Astrocyte of the hippocampus (primary cell): Measurements from ENCODE around the gene AUH.
"Not testable (repeated sequence)": the region's sequence is repeated elsewhere in the genome, so short reads cannot be mapped to it uniquely, and the experiment has no call there.

ENCODE experiments used
- DNase-seq: peaks from one replicate; pipeline ENCODE4 v3.0.0; 2011; ENCODE audit warnings: low read depth, low spot score

Gene AUH, protein sequence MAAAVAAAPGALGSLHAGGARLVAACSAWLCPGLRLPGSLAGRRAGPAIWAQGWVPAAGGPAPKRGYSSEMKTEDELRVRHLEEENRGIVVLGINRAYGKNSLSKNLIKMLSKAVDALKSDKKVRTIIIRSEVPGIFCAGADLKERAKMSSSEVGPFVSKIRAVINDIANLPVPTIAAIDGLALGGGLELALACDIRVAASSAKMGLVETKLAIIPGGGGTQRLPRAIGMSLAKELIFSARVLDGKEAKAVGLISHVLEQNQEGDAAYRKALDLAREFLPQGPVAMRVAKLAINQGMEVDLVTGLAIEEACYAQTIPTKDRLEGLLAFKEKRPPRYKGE

DNA sequence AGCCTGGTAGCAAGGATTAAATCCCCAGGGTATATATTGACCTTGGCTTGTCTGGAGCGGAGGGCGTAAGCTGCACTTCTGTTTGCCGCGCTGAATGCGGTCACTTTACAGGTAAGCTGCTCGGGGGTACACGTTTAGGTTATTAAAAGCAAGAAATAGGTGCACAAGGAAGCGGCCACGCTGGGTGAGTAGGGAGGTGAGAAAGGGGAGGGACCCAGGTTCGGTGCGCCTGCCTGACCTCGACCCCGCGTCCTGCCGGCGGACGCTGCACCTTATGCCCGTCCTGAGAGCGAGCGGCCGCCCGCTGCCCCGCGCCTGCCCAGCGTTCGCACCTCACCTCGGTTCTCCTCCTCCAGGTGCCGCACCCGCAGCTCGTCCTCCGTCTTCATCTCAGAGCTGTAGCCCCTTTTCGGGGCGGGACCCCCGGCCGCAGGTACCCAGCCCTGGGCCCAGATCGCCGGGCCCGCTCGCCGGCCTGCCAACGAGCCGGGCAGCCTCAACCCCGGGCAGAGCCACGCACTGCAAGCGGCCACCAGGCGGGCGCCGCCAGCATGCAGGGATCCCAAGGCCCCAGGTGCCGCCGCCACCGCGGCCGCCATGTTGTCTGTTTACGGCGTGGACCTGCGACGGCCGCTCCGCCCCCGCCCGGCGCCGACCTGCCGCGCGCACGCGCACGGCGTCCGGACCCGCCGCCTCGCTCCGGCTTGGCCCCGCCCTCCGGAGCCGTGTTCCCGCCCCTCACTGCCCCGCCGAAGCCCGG, at the start of gene AUH:
TSS of gene AUH (minus strand) at position 628 of the 760 bp plus-strand sequence. CDS start at position 599, 29 bp downstream.
- DNase-seq: peak; percentile 95

DNA sequence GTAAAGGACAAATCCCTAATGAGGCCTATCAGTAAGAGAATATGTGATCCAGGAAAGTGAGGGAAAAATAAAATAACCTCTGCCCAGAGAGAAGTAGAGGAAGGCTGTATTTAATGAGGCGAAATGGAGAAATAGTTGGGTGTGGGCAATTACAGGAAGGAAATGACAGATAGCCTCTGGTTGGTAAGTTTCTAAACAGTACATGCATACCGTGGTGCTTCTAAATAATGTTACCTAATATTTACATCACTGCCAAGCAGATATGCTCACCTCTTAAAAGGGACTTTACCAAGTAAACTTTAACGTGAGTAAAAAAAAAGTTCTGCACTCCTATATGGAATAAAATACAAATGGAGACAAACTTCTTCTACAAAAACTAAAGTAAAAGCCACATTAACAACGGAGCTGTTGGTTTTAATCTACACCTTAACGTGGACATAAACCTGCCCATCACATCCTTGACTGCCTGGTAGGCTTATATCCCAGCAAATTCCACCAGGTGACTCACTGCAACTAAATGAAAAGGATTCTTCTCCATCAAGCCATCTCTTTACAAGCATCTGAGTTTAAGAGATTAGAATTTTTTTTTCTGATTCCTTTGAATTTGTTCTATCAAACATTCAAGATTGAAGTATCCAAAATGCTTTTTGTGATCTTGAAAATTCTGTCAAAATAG, 49.5 kb upstream of the AUH start:
- DNase-seq: no peak

DNA sequence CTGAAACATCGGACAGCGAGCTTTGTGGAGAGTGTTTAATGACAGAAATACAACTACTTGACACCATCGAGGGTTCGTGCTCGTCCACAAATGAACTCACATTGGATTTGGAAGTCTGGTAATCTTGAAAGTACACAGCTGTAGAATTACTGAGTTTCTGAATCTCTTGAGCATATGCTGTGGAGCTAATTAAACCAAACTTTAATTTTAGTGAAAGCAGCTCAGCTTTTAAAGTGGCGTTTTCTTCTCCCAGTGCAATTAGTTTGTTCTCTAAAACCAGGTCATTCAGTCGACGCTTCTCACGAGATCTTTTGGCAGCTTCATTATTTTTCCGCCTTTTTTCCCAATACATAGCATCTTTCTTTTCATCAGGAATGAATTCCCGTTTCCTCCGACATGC, 48.4 kb upstream of the AUH start:
- no peak for DNase-seq

DNA sequence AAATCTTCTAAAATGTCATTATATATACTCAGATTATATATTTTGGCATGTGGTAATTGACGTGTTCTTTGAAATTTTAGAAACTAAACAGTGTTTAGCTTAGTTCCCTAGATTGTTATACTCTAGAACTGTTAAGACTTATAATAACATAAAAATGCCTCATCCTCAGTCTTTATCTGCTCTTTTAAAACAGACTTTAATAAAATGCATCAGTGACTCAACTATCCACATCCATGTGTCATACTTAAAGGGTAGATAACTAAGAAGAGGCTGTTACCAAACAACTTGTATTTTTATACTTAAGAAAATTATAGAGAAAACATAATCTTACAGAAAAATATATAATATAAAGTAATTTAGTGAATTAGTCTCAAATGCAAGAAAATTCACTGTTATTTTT, 46.8 kb upstream of the AUH start:
- no peak for DNase-seq

DNA sequence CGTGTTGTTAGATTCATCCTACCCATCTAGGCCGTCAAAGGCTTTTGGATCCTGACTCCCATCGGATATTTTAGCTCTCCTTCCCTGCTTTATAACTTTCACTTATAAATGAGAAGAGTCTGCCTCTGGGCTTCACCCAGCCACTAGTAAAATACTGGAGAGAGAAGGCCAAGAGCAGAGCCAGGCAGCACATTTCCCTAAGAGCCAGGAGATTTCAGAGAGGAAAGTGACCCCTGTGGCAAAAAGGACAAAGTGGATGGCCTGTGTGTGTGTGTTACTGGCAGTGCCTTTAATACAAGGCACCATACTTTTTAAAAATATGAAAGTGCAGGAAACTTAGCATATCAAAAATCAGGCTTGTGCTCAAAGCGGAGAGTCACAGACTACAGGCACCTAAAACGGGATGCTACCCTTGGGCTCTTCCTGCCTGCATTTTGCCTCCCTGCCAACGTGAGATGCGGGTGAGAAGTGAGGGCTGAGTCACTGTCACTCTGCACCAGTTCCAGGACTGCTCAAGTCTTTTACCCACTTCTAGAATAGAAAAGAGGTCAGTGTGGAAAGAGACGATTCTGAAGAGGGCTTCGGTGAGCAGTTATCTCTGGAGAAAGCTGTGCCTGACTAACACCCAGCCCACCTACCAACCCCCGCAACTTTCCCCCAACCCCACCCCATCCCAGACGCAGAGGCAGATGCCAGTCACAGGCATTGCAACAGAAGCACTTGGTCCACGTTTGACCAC, 46.0 kb upstream of the AUH start:
- no peak for DNase-seq

DNA sequence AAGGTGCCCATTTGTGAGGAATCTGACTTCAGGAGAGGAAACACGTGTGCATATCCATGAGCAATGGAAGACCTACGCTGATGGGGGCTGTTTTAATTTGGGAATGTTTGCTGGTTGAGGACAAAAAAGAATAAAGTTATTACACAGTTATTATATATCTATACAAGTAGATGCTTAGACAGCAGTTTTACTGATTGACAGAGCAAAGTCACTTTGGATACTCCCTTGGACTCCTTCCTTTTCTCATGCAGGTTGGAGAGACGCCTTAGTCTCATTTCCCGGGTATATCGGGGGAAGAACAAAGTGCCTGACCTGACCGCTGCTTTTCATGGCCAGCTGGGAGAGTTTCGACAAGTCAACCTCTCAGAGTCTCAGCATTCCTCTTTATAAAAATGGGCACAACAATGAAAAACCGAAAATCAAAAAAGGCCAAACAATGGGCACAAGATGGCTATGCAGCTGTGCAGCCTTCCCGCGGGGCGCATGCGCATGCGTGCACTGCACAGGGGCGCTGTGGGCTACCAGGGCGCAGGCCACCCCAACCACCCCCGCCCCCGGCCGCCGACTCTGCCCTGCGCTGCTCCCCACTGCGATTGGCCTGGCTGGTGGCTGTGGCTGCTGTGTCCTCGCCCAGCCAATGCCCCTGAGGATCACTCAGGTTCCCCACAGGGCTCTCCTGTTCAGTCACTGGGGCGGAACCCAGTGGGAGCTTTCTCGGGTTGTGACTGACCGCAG, 43.8 kb upstream of the AUH start:
- no peak for DNase-seq

DNA sequence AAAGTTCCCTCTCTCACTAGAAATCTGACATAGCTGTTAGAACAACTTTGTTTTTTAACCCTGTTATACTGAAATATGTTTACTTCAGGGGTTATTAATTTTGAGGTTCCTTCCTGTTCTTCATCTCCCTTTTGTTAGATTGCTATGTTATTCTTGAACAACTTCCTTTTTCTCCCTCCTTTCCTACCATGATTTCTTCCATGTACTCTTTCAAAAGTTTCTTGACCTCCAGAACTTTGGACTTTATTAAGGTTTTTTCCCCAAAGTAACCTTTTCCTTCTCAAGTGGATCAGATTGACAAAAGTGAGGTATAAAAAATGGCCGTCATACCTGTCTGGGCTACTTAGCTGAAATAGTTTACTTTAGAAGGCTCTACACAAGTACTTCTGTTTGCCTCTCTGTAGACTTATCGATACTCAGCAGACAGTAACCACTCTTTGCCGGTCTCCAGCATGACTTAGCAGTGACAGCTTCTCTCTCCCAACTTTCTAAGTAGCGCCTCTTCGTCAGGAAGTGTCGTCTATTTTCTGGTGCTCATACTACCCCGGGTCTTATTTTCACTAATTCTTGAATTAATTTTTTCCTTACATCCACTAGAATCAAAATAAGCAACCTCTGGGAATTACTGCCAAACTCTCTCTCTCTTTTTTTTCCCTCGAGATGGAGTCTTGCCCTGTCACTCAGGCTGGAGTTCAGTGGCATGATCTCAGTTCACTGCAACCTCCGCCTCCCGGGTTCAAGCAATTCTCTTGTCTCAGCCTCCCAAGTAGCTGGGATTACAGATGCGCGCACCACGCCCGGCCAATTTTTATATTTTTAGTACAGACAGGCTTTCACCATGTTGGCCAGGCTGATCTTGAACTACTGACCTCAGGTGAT, 42.2 kb upstream of the AUH start:
- no peak for DNase-seq

DNA sequence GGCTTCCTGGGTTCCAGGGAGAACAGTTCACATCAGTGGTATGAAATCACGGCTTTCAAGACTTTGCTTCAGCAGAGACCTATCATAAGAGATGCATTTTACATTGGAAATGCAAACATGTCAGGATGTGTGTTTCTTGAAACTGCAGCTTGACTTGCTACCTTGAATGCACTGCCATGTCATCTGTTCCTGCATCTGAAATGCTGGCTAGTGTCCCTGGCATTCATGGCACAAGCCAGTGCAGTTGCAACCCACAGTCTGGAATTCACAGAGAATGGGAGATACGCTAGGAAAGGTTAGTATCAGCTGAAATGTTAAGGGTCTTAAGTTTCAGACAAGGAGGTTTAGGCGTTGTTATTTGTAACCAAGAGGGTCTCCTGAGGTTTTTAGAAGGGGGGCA, 37.2 kb upstream of the AUH start:
- no peak for DNase-seq

DNA sequence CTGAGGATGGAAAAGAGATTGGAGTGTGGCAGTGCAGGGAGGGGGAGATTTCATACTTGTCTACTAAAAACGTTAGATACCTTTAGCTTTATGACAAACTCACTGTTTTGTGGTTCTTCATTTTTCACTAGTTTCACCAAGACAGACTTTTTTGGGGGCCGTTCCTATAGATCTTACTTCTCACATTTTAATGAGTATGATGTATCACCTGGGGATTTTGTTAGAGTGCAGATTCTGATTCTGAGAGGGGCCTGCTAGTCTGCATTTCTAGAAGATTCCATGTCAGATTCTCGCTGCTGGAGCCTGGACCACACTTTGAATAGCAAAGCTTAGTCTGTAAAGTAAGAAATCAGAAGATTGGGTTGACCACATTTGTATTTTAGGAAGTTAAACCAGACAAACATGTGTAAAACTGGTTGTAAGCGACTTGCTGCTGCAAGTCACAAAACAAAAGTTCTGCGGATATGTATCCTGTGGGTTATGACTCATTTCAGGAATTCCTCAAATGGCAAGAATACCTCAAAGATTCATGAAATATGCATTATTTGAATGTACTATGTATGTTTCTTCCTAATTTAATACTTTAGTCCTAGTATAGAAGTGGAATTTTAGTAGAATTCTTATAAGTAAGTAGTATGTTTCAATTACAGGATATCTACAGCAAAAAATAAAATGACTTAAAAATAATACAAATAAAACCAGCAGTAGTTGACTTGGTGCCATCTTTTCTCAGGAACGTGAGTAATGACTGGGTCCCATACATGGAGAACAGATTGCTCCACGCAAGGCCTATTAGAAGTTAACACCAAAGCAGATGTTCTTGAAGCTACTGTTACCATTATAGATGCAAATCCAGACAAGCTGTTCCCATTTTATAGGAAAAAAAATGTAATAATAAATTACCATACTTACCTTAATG, 34.1 kb upstream of the AUH start:
- peak; percentile 81 for DNase-seq

DNA sequence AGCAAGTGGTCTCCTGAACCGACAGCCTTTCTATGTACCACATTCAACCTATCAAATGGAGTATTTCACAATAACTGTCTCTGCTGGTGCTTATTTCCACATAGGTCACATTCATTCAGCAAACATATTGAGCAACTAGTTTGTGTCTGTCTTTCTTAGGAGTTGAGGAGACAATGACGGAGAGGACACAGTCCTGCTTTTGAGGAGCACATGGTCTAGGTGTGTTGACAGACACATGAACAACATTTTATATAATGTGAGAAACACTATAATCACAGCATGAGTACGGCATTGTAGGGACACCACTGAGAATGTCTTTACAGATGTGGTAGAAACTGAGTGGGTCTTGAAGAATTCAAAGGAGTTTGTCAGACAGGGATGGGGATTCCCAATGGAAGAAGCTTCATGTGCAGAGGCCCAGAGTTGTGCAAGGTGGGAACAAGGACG, 33.4 kb upstream of the AUH start:
- DNase-seq: no peak

DNA sequence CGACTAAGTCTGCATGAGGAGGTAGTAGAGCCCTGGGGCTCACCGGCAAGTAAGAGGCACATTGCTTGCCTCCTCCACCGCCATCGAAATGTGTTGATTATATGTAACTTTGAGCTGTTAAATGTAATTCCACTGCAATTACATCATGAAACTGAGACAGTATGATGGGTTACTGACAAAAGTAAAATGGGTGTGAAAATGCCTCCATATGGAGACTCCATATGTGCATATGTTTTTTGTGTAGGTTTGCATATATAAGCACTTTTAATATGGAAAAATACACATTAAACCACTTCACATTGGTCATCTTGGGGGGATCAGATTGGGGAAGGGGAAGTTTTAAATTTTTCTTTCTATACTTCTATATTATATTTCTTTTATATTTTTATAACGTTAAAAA, 32.1 kb upstream of the AUH start:
- no peak for DNase-seq

DNA sequence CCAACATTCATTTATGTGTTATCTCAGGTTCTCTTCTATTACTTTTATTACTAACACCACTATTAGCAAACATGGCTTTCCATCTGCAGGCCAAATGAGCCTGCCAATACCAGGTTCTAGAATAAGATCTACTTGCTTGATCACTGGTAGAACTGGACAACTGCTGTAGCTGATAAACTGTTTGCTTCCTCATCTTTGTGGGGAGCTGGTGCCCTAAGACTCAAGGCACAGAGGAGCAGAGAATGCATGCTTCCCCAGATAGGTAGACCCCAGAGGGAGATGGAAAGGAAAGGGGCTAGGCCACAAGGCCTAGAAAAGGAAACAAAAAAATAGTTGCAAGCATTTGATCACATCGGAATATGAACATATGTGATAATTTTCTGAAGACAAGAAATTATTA, 30.7 kb upstream of the AUH start:
- DNase-seq: no peak

DNA sequence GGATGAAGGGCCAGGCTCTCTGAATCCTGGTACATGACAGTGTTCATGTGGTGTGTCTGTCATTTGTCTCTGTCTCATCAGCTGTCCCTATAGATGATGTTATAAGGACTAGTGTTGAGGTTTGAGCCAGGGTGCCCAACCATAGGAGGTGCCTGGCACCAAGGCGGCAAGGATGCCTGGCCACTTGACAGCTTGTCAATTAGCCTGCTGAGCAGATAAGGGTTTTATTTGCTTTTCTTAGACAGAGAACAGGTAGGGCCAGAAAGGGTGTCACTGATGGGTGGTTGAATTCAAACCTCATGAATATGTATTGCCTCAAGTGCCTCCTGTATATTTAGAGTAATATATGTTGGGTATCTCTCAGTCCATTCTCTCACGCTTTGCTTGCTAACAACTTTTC, 30.1 kb upstream of the AUH start:
- no peak for DNase-seq

DNA sequence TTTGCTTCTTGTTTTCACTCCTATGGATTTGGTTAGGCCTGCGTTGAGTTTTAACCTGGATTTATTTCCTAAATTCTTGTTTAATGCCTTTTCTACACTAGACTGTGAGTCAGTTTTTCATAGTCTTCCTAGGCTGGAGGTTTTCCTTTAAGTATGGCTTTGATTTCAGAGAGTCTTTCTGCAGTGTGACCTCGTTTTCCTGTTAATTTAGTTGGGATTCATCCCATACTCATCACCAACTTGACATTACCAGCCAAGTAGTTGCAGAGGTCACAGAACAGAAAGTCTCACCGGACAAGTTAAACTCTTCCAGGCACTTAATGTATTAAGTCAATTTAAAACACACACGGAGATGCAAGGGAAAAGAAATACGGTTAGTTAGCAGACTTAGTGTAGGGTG, 29.7 kb upstream of the AUH start:
- DNase-seq: no peak

DNA sequence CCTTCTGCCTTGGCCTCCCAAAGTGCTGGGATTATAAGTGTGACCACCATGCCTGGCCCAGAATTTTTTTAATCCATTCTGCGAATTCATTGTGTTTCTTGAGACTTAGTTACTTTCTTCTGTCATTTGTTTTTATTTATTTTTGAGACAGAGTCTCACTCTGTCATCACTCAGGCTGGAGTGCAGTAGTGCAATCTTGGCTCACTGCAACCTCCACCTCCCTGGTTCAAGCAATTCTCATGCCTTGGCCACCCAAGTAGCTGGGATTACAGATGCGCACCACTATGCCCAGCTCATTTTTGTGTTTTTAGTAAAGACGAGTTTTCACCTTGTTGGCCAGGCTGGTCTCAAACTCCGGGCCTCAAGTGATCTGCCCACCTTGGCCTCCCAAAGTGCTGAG, 28.0 kb upstream of the AUH start:
- DNase-seq: not testable (repeated sequence)

DNA sequence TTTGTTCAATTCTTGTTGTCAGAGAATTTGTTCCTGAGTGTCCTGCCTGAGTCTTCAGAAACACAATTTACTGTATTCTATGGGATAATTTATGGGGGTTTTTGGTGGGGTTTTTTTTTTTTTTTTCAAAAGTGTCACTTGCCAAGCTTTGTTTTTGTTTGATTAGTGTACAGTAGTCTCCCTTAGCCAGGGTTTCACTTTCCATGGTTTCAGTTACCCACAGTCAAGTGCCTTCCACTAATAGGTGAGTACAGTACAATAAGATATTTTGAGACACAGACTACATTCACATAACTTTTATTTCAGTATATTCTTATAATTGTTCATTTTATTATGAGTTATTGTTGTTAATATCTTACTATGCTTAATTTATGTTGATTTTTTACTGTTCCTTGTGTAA, 25.0 kb upstream of the AUH start:
- DNase-seq: no peak

DNA sequence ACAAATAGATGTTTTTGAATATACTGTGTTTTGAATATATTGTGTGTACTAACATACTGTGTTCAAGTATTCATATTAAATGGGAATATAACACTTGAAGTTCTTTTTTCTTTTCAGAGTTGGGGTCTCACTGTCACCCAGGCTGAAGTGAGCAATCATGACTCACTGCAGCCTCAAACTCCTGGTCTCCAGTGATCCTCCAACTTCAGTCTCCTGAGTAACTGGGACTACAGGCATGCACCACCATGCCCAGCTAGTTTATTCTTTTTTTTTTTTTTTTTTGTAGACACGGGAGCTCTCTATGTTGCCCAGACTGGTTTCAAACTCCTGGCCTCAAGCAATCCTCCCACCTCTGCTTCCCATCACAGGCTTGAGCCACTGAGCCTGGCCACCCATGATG, 23.2 kb upstream of the AUH start:
- DNase-seq: no peak

DNA sequence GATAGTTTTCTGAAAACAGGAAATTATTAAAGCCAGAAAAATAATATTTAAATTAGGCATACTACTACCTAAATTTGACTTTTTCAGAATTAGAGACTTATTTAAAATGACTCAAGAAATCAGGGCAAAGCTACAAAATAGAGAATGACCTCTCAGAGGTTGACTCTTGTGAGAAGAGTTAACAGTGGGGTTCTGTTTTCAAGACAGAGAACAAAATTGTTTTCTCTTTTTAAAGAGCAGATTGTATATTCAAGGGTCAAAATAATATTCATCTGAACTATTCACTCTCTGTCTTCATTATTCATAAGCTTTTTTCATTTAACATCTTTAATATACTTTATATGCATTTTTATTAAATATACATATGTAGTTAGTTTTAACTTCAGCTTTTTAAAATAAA, 21.9 kb upstream of the AUH start:
- no peak for DNase-seq

DNA sequence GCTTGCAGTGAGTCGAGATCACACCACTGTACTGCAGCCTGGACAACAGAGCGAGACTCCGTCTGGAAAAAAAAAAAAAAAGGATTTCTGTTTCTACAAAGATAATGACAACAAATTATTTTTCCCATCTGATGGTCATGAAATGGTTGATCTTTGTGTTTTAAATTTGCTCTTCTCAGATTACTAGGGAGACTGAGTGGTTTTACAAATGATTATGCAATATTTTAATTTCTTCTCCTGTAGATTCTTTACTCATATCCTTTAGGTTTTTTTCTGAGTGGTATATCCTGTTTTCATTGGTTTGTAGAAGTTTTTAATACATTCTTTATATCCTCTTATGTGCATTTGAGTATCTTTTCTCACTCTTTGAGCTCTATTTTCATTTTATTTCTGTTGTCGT, 20.6 kb upstream of the AUH start:
- no peak for DNase-seq
